Measurements from ENCODE around the gene PHACTR4. TPM values are rescaled to one million over a fixed set of nuclear protein-coding genes. Genes with fewer than 3 reads are reported as not detected.

Gene PHACTR4
- total and polyA plus RNA-seq, 9 of the 15 experiments (the other 6 are each of a cell fraction or from before 2014, with no cell fraction given), result 6.4 to 43.6 (median 14.2) TPM

DNA sequence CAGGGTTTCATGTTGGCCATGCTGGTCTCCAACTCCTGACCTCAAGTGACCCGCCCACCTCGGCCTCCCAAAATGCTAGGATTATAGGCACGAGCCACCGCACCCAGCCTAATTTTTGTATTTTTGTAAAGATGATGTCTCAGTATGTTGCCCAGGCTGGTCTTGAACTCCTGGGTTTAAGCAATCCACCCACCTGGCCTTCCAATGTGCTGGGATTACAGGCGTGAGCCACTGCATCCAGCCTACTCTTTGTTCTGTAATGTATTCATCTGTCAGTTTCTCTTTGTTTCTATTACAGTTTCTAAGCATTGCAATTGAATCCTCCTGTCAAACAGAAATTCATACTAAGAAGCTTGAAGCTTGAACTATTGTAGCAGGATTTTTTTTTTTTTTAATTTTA, 81.5 kb downstream of the PHACTR4 start:
- Histone ChIP-seq H3K79me2 (ENCODE audit: control insufficient read depth, insufficient read depth, low read length) (peaks cover 7% of the 10 kb centered on the region; the same call in 1 of the 3 replicates), H3K4me3 (no peak overlapping the region), H2AFZ (ENCODE audit: low read depth, low read length) (no peak overlapping the region), H4K20me1 (replicated peaks; ENCODE audit: control insufficient read depth, insufficient read depth, low read length) (no peaks in the 10 kb centered on the region), H3K9me3 (replicated peaks; ENCODE audit: control insufficient read depth, insufficient read depth, low read depth, low read length) (no peaks in the 10 kb centered on the region), H3K4me1 (replicated peaks in 1 of 2; ENCODE audit: control insufficient read depth in 2 of 2, insufficient read depth in 2 of 2, low read length in 2 of 2) (peaks cover 16 to 20% of the 10 kb centered on the region in 2 experiments), H3K36me3 (ENCODE audit: control insufficient read depth, insufficient read depth, low read length) (peaks cover 6% of the 10 kb centered on the region; the same call in 1 of the 3 replicates), H3K27me3 (ENCODE audit: control insufficient read depth in 2 of 2, insufficient read depth in 2 of 2, low read length in 2 of 2) (no peaks in the 10 kb centered on the region), H3K9me1 (ENCODE audit: control insufficient read depth, insufficient read depth, low read length) (no peaks in the 10 kb centered on the region), H3K9ac (ENCODE audit: insufficient read depth in 1 of 2, low read depth in 2 of 2, low read length in 2 of 2) (no peak overlapping the region), H3K27ac (ENCODE audit: extremely low read depth, low read depth, low read length) (no peak overlapping the region), H3K4me2 (ENCODE audit: insufficient read depth, low read length) (no peak overlapping the region)
- DNase-seq (ENCODE audit: extremely low read depth in 1 of 4, low spot score in 3 of 4) (no peak), FAIRE-seq (no peak), ATAC-seq (no peak)
- intact Hi-C loops (cut with micrococcal nuclease), result no loop called here
- in situ Hi-C loops (cut with MboI), result no loop called here
- no TSS peak for BruUV-seq (replicated peaks)
- 93% methylated on average over 5 of the region's 5 CpGs for WGBS (ENCODE audit: insufficient coverage, low coverage, missing lambda C conversion rate)
- ChIA-PET CTCF (ENCODE audit: low intra/inter-chr PET ratio) (no interaction called here), POLR2A (interaction anchor here (1.3 to 1.4 kb wide), 3 partner anchors 35 to 198 kb away, joined by 3 to 4 read pairs (median 3); no protein-coding TSS in a partner anchor)
- TF ChIP-seq, protein P1, sequence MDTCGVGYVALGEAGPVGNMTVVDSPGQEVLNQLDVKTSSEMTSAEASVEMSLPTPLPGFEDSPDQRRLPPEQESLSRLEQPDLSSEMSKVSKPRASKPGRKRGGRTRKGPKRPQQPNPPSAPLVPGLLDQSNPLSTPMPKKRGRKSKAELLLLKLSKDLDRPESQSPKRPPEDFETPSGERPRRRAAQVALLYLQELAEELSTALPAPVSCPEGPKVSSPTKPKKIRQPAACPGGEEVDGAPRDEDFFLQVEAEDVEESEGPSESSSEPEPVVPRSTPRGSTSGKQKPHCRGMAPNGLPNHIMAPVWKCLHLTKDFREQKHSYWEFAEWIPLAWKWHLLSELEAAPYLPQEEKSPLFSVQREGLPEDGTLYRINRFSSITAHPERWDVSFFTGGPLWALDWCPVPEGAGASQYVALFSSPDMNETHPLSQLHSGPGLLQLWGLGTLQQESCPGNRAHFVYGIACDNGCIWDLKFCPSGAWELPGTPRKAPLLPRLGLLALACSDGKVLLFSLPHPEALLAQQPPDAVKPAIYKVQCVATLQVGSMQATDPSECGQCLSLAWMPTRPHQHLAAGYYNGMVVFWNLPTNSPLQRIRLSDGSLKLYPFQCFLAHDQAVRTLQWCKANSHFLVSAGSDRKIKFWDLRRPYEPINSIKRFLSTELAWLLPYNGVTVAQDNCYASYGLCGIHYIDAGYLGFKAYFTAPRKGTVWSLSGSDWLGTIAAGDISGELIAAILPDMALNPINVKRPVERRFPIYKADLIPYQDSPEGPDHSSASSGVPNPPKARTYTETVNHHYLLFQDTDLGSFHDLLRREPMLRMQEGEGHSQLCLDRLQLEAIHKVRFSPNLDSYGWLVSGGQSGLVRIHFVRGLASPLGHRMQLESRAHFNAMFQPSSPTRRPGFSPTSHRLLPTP (IDR thresholded peaks at IDR 0.05; ENCODE audit: borderline replicate concordance, extremely low read depth, insufficient read length), result no peak
- TF ChIP-seq, protein P2, sequence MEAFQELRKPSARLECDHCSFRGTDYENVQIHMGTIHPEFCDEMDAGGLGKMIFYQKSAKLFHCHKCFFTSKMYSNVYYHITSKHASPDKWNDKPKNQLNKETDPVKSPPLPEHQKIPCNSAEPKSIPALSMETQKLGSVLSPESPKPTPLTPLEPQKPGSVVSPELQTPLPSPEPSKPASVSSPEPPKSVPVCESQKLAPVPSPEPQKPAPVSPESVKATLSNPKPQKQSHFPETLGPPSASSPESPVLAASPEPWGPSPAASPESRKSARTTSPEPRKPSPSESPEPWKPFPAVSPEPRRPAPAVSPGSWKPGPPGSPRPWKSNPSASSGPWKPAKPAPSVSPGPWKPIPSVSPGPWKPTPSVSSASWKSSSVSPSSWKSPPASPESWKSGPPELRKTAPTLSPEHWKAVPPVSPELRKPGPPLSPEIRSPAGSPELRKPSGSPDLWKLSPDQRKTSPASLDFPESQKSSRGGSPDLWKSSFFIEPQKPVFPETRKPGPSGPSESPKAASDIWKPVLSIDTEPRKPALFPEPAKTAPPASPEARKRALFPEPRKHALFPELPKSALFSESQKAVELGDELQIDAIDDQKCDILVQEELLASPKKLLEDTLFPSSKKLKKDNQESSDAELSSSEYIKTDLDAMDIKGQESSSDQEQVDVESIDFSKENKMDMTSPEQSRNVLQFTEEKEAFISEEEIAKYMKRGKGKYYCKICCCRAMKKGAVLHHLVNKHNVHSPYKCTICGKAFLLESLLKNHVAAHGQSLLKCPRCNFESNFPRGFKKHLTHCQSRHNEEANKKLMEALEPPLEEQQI (IDR thresholded peaks at IDR 0.05), result no peak
- TF ChIP-seq MYBL2 (IDR thresholded peaks at IDR 0.05; ENCODE audit: low read depth) (no peak), MYBL2 (CRISPR knock-in tag; IDR thresholded peaks at IDR 0.05; ENCODE audit: borderline replicate concordance) (no peak), CBFA2T3 (IDR thresholded peaks at IDR 0.05) (no peak), RBBP5 (IDR thresholded peaks at IDR 0.05; ENCODE audit: borderline replicate concordance, insufficient read depth, low read length, poor library complexity, severe bottlenecking) (no peak), ZSCAN32 (CRISPR knock-in tag; IDR thresholded peaks at IDR 0.05) (no peak), ASH1L (IDR thresholded peaks at IDR 0.05; ENCODE audit: borderline replicate concordance, low read depth, partially characterized antibody) (no peak), ESRRB (CRISPR knock-in tag; IDR thresholded peaks at IDR 0.05; ENCODE audit: borderline replicate concordance) (no peak)
- TF ChIP-seq, protein P3, sequence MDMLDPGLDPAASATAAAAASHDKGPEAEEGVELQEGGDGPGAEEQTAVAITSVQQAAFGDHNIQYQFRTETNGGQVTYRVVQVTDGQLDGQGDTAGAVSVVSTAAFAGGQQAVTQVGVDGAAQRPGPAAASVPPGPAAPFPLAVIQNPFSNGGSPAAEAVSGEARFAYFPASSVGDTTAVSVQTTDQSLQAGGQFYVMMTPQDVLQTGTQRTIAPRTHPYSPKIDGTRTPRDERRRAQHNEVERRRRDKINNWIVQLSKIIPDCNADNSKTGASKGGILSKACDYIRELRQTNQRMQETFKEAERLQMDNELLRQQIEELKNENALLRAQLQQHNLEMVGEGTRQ (CRISPR knock-in tag; IDR thresholded peaks at IDR 0.05), result no peak
- TF ChIP-seq, protein P4, sequence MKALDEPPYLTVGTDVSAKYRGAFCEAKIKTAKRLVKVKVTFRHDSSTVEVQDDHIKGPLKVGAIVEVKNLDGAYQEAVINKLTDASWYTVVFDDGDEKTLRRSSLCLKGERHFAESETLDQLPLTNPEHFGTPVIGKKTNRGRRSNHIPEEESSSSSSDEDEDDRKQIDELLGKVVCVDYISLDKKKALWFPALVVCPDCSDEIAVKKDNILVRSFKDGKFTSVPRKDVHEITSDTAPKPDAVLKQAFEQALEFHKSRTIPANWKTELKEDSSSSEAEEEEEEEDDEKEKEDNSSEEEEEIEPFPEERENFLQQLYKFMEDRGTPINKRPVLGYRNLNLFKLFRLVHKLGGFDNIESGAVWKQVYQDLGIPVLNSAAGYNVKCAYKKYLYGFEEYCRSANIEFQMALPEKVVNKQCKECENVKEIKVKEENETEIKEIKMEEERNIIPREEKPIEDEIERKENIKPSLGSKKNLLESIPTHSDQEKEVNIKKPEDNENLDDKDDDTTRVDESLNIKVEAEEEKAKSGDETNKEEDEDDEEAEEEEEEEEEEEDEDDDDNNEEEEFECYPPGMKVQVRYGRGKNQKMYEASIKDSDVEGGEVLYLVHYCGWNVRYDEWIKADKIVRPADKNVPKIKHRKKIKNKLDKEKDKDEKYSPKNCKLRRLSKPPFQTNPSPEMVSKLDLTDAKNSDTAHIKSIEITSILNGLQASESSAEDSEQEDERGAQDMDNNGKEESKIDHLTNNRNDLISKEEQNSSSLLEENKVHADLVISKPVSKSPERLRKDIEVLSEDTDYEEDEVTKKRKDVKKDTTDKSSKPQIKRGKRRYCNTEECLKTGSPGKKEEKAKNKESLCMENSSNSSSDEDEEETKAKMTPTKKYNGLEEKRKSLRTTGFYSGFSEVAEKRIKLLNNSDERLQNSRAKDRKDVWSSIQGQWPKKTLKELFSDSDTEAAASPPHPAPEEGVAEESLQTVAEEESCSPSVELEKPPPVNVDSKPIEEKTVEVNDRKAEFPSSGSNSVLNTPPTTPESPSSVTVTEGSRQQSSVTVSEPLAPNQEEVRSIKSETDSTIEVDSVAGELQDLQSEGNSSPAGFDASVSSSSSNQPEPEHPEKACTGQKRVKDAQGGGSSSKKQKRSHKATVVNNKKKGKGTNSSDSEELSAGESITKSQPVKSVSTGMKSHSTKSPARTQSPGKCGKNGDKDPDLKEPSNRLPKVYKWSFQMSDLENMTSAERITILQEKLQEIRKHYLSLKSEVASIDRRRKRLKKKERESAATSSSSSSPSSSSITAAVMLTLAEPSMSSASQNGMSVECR (CRISPR knock-in tag; IDR thresholded peaks at IDR 0.05), result no peak

All from K562 (cell line).